C4-2B (cell line): ENCODE data around the gene PHRF1.

ENCODE experiments used
- CTCF ChIP-seq: fragments of 450-650 bp; conservative IDR thresholded peaks from 2 replicates; pipeline ENCODE4 v1.5.1; 2017; ENCODE audit warnings: mild to moderate bottlenecking
- ZFX ChIP-seq: fragments of 450-650 bp; IDR thresholded peaks from 2 replicates; pipeline ENCODE4 v1.6.1; 2017

GRCh38 chr11:528815-529727 lies 47.2 kb upstream of the PHRF1 start:
- no peak for TF ChIP-seq CTCF
- TF ChIP-seq ZFX = no peak
